Activated naive CD8-positive, alpha-beta T cell treated with anti-CD3 and anti-CD28 coated beads, Interleukin-2, amount 50 U/mL, for 16 hours (primary cell): ENCODE results near the gene RDH16.
A peak's percentile ranks its signal among the peaks of the same experiment; 100 is the strongest.

Experiments
- DNase-seq: peaks from one replicate; pipeline ENCODE4 v3.0.0-alpha.2; 2020; ENCODE audit warnings: low read depth, low spot score

Gene RDH16

DNA sequence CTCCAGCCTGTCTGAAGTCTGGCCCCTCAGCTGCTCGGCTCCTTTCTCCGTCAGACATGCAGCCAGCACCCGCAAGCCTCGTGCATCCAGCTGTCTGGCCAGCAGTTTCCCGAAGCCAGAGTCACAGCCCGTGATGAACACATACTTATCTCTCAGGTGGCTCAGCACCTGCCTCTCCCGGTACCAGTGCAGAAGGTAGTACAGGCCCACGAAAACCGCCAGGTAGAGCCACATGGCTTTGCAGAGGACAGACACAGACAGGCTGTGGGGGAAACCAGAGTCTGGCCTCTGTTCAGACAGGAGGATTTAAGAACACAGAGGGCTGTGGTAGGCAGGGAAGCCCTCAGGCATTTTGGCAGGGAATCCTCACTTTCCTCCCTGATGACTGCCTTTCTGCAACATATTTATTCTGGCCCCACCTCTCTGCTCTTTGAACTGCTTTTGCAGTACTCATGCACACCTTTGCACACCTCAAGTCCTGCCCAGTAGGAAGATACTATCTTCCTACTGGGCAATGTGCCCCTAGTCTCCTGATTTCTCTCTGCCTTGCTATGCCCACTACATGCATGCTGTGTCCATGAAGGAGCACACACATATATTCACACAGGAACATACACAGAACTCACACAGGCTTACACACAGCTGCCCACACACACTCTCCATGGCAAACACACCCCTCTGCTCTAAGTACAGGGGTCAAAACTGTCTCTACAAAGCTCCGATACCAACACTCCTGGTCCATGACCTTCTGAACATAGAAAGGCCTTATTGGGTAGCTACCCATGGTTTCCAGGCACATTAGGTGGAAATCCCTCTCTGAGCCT is at the start of gene RDH16:
TSS of gene RDH16 (minus strand) at position 380 of the 824 bp plus-strand sequence. CDS start at position 234, 146 bp downstream.
- DNase-seq: no peak

DNA sequence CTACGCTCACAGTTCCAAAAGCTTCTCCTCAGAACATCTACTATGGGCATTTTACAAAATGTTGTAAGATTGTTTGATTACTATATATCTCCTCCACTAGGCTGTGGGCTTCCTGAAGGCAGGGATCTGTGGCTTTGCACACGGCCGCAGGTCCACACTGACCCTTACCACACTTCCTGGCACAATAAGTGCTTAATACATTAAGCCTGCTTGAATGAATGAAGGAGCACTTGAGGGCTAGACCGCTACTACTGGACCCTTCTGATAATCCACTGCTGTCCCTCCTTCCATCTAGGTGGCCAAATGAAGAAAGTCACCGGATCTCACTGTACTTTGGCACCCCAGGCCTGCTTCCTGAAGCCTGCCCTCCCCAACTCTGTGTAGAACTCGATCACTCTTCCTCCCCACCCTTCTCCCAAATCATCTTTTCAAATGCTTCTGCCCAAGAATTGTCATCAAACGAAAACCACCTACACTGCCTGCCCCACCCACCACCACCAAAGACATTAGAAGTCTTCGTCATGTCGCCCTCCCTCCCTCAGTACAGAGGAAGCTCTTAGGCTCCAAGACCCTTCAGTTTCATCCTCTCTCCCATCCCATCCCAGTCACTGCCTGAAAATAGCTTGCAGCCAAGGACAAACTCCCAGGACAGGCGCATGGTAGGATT is 49.5 kb upstream of the RDH16 start:
- no peak for DNase-seq

- DNase-seq: peak; percentile 24
Measured at GRCh38 chr12:57005980-57006808, 48.8 kb upstream of the RDH16 start, which contains the start of gene ZBTB39. TSS of gene ZBTB39 (minus strand) at chr12:57006546. CDS start at chr12:57004917, 1,629 bp downstream.

DNA sequence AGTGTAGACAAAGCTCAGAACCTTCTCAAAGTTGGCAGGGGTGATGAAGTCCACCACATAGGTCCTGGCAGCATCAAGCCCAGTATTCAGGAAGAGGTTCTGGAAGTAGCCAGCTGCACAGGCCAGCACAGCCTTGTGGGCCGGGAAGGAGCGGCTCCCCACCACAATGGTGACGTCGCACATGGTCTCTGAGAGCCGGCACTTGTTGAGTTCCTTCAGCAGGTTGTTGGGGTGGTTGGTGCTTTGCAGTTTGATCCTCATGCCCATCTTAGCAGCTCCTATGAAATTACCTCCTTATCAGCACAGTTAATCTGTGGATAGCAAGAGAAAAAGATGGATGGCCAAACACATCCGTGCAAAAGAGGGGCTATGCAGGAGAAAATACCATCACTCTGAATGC is 47.2 kb upstream of the RDH16 start:
- DNase-seq: no peak

- no peak for DNase-seq
Measured at GRCh38 chr12:57003395-57003794, 46.0 kb upstream of the RDH16 start.

DNA sequence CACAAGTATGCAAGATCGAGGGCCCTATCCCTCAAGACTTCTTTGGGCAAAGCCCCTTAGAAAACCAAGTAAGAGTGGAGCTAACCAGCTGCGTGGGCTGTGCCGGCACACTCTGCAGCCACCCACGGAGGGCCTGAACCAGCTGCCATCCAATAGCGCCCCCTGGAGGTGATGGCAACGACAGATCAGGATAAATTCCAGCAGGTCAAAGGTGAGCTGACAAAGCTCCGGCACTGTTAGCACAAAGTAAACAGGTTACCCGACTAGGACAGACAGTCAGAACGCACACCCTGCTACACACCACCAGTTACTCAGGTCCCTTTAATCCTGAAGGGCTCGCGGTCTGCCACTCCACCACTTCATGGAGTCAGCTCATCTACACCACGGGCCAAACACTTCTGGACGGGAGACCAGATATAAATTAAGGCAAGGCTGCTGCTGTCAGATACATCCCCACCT is 44.1 kb upstream of the RDH16 start:
- peak; percentile 47 for DNase-seq

DNA sequence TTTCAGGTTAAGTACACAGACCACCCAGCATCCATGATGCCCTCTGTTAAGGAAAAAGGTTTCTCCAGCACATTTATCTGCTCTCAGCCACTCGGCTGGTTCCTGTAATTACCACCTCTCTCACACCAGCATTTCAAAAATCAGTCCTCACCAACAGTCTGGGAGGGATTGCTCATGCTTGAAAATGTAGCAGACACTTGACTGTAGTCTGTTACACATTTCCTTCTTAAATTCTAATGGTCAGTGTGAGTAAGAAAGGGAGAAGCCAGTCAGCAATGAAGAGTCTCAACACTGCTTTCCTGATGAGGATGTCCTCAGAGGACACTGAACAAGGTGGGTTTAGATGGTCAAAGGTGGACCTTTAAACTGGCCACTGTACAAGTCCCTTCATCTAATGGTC is 43.0 kb upstream of the RDH16 start:
- no peak for DNase-seq

DNA sequence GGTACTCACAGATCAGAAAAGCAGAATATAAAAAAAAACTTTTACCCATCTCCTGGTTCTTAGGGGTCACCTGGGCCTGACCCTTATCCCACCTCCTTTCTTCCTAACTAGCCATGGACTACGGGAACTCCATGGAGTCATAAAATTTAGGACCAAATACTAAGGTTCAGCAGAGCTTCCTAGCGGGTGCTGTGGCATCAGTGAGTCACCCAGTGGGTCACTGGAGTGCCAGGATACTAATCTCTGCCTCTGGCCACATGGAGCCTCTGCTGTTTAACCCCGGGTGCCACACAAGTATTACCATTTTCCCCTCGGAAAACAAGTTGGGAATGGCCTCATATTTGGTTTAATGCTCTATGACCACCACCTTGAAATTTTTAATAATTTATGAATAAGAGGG is 42.0 kb upstream of the RDH16 start:
- DNase-seq: no peak

- DNase-seq: peak; percentile 10
Measured at GRCh38 chr12:56998981-56999380, 41.6 kb upstream of the RDH16 start.

GRCh38 chr12:56998316-56998715 is 40.9 kb upstream of the RDH16 start:
- no peak for DNase-seq

- no peak for DNase-seq
Measured at GRCh38 chr12:56996793-56997545, 39.6 kb upstream of the RDH16 start.

DNA sequence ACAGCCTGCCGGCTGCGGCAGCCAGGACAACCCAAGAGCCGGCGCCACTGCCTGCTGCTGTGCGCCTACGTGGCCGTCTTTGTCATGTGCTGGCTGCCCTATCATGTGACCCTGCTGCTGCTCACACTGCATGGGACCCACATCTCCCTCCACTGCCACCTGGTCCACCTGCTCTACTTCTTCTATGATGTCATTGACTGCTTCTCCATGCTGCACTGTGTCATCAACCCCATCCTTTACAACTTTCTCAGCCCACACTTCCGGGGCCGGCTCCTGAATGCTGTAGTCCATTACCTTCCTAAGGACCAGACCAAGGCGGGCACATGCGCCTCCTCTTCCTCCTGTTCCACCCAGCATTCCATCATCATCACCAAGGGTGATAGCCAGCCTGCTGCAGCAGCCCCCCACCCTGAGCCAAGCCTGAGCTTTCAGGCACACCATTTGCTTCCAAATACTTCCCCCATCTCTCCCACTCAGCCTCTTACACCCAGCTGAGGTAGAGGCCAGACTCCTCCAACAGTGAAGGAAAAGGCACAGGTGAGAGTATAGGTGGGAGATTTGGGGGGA is 38.6 kb upstream of the RDH16 start:
- DNase-seq: no peak

DNA sequence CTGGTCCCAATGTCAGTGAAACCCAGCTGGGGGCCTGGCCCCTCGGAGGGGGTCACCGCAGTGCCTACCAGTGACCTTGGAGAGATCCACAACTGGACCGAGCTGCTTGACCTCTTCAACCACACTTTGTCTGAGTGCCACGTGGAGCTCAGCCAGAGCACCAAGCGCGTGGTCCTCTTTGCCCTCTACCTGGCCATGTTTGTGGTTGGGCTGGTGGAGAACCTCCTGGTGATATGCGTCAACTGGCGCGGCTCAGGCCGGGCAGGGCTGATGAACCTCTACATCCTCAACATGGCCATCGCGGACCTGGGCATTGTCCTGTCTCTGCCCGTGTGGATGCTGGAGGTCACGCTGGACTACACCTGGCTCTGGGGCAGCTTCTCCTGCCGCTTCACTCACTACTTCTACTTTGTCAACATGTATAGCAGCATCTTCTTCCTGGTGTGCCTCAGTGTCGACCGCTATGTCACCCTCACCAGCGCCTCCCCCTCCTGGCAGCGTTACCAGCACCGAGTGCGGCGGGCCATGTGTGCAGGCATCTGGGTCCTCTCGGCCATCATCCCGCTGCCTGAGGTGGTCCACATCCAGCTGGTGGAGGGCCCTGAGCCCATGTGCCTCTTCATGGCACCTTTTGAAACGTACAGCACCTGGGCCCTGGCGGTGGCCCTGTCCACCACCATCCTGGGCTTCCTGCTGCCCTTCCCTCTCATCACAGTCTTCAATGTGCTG is 38.0 kb upstream of the RDH16 start:
- DNase-seq: no peak

DNA sequence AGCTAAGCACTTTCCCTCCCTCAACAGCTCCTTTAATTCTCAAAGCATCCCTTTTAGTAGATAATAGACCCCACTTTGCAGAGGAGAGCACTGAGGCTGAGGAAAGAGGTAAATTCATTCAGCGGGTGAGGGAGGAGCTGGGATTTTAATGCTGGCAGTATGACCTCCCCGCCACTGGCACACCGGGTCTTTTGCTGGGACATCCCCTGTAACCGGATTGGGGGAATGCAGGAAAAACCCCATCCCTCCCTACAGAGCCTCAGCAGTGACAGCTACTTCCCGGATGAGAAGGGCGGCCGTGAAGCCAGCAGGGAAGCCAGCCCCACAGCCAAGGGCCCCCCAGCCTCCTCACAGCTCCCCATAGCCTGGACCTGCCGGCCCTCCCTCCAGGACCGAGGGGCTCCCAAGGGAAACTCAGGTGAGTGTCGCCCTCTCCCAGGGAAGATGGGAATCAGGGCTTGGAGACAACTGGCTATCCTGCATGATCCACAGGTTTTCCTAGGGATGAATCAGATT is 36.9 kb upstream of the RDH16 start:
- DNase-seq: no peak

GRCh38 chr12:56993346-56993745 is 35.9 kb upstream of the RDH16 start:
- no peak for DNase-seq

- DNase-seq: no peak
Measured at GRCh38 chr12:56991319-56992246, 34.2 kb upstream of the RDH16 start.

DNA sequence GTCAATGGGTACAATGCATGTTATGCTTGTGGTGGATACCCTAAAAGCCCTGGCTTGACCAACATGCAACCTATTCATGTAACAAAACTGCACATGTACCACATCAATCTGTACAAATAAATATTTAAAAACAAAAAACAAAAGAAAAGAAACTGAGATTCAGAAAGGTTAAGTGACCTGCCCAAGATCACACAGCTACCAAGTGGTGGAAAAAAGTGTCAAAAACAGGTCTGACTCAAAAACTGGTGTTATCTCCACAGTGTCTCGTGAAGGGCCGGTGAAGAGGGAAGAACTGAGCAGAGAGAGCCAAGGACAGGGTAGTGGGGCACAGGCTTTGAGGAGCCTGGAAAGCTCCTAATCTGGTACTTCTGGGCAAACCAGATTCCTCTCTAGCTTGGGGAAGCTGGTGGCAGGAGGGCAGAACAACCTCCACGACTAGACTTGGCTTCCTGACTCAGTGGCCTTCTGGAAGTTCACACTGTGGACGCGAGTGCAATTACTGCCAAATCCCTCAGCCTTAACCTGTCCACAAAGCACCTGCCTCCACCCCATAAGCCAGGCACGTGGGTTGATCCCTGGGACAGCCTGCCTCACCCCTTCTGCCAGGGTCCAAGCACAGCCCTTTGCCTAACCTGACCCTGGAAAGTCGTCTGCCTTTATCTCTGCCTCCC is 33.4 kb upstream of the RDH16 start:
- no peak for DNase-seq

DNA sequence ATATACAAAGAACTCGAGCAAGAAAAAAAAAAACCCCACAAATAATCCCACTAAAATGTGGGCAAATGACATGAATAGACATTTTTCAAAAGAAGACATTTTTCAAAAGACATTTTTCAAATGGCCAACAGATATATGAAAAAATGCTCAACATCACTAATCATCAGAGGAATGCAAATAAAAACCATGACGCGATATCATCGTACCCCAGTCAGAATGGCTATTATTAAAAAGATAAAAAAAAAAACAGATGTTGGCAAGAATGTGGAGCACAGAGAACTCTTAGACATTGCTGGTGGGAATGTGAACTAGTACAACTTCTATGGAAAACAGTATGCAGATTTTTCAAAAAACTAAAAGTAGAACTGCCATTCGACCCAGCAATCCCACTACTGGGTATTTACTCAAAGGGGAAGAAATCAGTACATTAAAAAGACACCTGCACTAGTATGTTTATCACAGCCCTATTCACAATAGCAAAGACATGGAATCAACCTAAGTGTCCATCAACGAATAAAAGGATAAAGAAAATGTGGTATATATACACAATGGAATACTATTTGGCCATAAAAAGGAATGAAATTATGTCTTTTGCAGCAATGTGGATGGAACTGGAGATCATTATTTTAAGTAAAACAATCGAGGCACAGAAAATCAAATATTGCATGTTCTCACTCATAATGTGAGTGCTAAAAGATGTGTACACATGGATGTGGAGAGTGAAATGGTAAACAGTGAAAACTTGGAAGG is 32.6 kb upstream of the RDH16 start:
- DNase-seq: no peak
